ENCODE data around the gene TMEM132C. TPM values are rescaled to one million over a fixed set of nuclear protein-coding genes. Genes with fewer than 3 reads are reported as not detected.

Gene TMEM132C
- total and polyA plus RNA-seq, 2 donors (not counting 3 experiments of a cell fraction or from before 2014, with no cell fraction given): not detected

- TF ChIP-seq MAX (IDR thresholded peaks at IDR 0.05; ENCODE audit: insufficient read depth, insufficient read length) (no peak), MYC (IDR thresholded peaks at IDR 0.05; ENCODE audit: low read depth, low read length) (no peak), JUN (IDR thresholded peaks at IDR 0.05; ENCODE audit: borderline replicate concordance, insufficient read depth, insufficient read length, low read depth) (no peak), FOS (IDR thresholded peaks at IDR 0.05; ENCODE audit: borderline replicate concordance, insufficient read depth, low read length) (no peak), CTCF (IDR thresholded peaks at IDR 0.05; ENCODE audit: extremely low read depth in 1 of 2, insufficient read depth in 1 of 2, low read depth in 1 of 2, low read length in 2 of 2) (no peak), POLR2AphosphoS5 (IDR thresholded peaks at IDR 0.05; ENCODE audit: insufficient read depth, low read depth, low read length) (no peak), GATA2 (IDR thresholded peaks at IDR 0.05; ENCODE audit: insufficient read depth, insufficient read length, low read depth, low read length) (no peak), POLR2A (IDR thresholded peaks at IDR 0.05; ENCODE audit: low read depth, low read length) (no peak), EZH2 (IDR thresholded peaks at IDR 0.05; ENCODE audit: borderline replicate concordance, low read depth, low read length, severe bottlenecking) (no peak)
- Histone ChIP-seq H2AFZ (ENCODE audit: low read depth, low read length) (no peak overlapping the region), H4K20me1 (replicated peaks; ENCODE audit: control insufficient read depth, extremely low read depth, insufficient read depth, low read length) (no peaks in the 10 kb centered on the region), H3K9me1 (replicated peaks; ENCODE audit: control insufficient read depth, extremely low read depth, insufficient read depth, low read length) (no peaks in the 10 kb centered on the region), H3K27ac (ENCODE audit: insufficient read depth, low read depth, low read length) (no peak overlapping the region), H3K4me3 (replicated peaks in 1 of 3; ENCODE audit: insufficient read depth in 1 of 3, low read depth in 1 of 3, low read length in 3 of 3) (no peak overlapping the region), H3K9ac (replicated peaks; ENCODE audit: extremely low read depth, insufficient read depth, low read length) (no peak overlapping the region), H3K4me1 (ENCODE audit: control insufficient read depth, extremely low read depth, insufficient read depth, low read length) (no peaks in the 10 kb centered on the region), H3K79me2 (ENCODE audit: control insufficient read depth, insufficient read depth, low read length) (no peaks in the 10 kb centered on the region), H3K27me3 (ENCODE audit: control insufficient read depth in 2 of 2, insufficient read depth in 2 of 2, low read length in 2 of 2) (no peaks in the 10 kb centered on the region), H3K9me3 (replicated peaks; ENCODE audit: control insufficient read depth, insufficient read depth, low read length) (no peaks in the 10 kb centered on the region), H3K4me2 (ENCODE audit: insufficient read depth, low read length) (no peak overlapping the region), H3K36me3 (ENCODE audit: control insufficient read depth in 2 of 2, extremely low read depth in 1 of 2, insufficient read depth in 2 of 2, low read length in 2 of 2) (no peaks in the 10 kb centered on the region)
- dilution Hi-C loops (cut with MboI; ENCODE audit: extremely low pct_ligation_motif_present, low sequenced_read_pairs) (no loop called here), intact Hi-C loops (cut with micrococcal nuclease) (no loop called here)
- no TSS peak for BruUV-seq (replicated peaks)
- ChIA-PET CTCF (no interaction called here), POLR2A (no interaction called here)
- DNase-seq (ENCODE audit: low read depth, low spot score) (no peak), FAIRE-seq (no peak)
Measured at GRCh38 chr12:128680555-128680954, 413.6 kb downstream of the TMEM132C start.

Measured in endothelial cell of umbilical vein (primary cell).